AG09309 (cell line): ENCODE data around the gene NPC2.

ENCODE experiments used
- DNase-seq: peaks from one replicate; pipeline ENCODE4 v3.0.0-alpha.2; 2010; ENCODE audit warnings: low read depth
- H3K4me3 ChIP-seq: 2 replicates; pipeline ENCODE4 v1.5.1; 2011; ENCODE audit warnings: mild to moderate bottlenecking, low read depth, low read length, moderate library complexity; ENCODE audit not compliant: control insufficient read depth
- TF ChIP-seq, protein P1 (sequence below): IDR thresholded peaks from 2 replicates; pipeline ENCODE4 v1.5.1; 2011; ENCODE audit warnings: mild to moderate bottlenecking, low read depth, low read length, inconsistent platforms; ENCODE audit not compliant: insufficient read depth, control insufficient read depth; ENCODE audit errors: missing control alignments

Gene NPC2

DNA sequence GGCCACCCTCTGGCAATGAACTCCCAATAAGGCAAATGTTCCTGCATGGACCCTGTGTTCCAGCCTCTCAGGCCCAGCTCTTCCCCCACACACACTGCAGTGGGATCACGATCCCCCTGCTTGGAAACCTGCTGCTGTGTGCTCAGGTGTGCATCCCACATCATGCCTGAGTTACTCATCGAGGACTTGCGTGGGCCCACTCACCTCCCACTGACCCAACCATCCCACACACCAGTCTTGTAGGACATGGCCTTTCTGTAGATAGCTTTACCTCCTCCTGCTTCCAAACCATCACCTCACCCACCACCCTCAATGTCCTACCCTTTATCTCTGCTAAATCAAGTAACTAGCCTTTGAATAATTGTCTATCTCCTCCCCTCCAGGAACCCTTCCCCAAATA lies 24.6 kb downstream of the NPC2 start:
- no peak for DNase-seq
- H3K4me3 ChIP-seq, result no peak overlapping the region
- TF ChIP-seq, protein P1, sequence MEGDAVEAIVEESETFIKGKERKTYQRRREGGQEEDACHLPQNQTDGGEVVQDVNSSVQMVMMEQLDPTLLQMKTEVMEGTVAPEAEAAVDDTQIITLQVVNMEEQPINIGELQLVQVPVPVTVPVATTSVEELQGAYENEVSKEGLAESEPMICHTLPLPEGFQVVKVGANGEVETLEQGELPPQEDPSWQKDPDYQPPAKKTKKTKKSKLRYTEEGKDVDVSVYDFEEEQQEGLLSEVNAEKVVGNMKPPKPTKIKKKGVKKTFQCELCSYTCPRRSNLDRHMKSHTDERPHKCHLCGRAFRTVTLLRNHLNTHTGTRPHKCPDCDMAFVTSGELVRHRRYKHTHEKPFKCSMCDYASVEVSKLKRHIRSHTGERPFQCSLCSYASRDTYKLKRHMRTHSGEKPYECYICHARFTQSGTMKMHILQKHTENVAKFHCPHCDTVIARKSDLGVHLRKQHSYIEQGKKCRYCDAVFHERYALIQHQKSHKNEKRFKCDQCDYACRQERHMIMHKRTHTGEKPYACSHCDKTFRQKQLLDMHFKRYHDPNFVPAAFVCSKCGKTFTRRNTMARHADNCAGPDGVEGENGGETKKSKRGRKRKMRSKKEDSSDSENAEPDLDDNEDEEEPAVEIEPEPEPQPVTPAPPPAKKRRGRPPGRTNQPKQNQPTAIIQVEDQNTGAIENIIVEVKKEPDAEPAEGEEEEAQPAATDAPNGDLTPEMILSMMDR, result no peak

DNA sequence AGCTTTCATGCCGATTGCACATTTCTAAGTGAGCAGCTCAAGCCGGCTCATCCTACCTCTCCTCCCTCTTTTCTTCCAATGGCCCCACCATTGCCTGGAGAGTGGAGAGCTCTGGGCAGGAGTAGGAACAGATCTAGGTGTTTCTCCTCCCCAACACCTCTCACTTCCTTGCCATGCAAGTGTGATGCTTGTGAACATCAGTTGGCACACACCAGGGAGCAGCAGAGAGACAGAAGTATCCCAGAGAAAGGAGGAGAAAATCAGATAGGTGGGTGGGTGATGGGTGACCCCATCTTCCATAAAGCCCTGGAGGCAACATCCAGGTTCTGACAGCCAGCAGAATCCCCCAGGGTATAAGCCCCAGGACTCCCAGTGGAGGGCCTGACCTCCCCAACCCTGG lies 27.8 kb downstream of the NPC2 start:
- TF ChIP-seq, protein P1, result no peak
- H3K4me3 ChIP-seq, result no peak overlapping the region
- no peak for DNase-seq

DNA sequence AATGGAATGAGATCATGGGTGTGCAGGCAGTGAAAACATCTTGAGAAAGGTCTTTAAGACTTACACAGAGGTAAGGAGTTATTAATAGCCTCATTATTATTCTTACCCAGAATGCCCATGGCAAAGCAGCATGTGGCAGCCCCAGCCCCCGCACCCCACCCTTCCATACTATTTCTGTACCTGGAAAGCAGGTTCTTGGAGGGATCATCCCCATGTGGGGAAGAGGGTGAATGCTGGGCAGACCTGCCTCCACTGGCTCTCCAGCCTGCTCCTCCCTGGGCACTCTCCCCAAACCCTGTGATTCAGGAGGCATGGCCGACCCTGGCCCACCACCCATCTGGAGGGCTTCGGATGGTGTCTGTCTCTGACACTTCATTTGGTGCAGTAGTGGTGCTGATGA lies 28.3 kb downstream of the NPC2 start:
- TF ChIP-seq, protein P1, result no peak
- no peak for DNase-seq
- no peak overlapping the region for H3K4me3 ChIP-seq

DNA sequence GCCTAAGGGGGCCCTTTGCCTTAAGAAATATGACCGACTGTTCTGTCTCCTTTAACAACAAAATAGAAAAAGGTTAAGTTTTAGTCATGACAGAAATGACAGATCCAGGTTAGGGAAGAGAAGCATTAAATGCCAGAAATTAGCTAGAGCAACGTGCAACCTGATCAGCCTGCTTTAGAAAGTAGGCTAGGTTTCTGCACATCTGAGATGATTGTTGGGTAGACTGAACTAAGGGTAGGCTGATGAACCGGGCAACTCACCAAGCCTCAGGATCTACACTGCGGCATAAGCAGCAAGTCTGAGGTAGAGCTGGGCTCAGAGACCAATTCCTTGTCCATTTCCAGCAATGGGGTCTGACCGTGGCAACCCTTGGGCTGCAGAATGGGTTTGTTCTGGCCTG lies 29.4 kb downstream of the NPC2 start:
- TF ChIP-seq, protein P1, result no peak
- H3K4me3 ChIP-seq, result no peak overlapping the region
- no peak for DNase-seq

DNA sequence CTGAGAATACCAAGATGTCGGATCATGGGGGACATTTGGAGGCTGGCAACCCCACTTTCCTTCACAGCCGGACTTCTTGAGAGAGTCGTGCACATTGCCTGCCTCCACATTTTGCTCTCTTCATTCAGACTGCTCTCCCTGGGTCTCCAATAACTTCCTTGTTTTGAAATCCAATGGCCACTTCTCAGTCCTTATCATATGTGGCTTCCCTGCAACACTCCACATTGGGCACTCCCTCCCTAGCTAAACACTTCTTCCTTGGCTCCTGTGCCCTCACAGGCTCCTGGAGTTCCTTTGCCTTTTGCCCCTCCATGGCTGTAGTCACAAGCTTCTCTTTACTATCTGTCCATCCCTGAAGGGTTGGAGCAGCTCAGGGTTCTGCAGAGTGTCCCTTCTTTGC lies 30.1 kb downstream of the NPC2 start:
- no peak for DNase-seq
- no peak overlapping the region for H3K4me3 ChIP-seq
- TF ChIP-seq, protein P1, result no peak

DNA sequence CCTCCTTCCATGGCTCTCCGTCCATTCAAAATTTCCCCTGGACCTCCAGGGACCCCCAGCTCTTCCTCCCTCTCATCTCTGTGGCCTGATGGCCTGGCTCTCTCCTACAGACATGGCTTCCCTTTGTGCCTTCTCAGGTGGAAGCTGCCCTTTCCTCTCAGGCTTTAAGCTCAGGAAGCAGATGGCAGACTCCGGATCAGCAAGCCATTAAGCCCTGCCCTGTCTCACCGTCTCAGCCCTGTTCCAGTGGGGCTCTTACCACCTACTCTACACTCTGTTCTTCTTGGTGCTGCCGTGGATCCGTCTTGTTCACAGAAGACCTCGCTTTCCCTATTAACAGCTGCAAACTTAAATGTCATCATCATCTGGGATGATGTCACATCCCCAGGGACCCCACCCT lies 33.1 kb downstream of the NPC2 start:
- no peak overlapping the region for H3K4me3 ChIP-seq
- no peak for DNase-seq
- TF ChIP-seq, protein P1, result no peak
